ENCODE data around the gene RNF17.

DNA sequence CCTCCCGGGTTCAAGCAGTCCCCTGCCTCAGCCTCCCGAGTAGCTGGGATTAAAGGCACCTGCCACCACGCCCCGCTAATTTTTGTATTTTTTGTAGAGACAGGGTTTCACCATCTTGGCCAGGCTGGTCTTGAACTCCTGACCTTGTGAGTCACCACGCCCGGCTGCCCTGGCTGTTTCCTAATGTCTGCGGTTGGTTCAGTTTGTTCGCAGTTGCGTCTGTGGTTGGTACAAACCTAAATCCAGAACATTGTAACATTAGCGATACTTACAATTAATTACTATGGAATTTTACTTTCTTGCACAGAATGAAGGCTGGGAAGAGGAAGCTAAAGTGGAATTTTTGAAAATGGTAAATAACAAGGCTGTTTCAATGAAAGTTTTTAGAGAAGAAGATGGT lies 38.1 kb downstream of the RNF17 start:
- TF ChIP-seq POLR2A (IDR thresholded peaks at IDR 0.05; ENCODE audit: low read depth, low read length) (no peak), FOS (IDR thresholded peaks at IDR 0.05; ENCODE audit: borderline replicate concordance, insufficient read depth, low read length) (no peak), EZH2 (IDR thresholded peaks at IDR 0.05; ENCODE audit: borderline replicate concordance, low read depth, low read length, severe bottlenecking) (no peak), POLR2AphosphoS5 (IDR thresholded peaks at IDR 0.05; ENCODE audit: insufficient read depth, low read depth, low read length) (no peak)
- TF ChIP-seq, protein P1, sequence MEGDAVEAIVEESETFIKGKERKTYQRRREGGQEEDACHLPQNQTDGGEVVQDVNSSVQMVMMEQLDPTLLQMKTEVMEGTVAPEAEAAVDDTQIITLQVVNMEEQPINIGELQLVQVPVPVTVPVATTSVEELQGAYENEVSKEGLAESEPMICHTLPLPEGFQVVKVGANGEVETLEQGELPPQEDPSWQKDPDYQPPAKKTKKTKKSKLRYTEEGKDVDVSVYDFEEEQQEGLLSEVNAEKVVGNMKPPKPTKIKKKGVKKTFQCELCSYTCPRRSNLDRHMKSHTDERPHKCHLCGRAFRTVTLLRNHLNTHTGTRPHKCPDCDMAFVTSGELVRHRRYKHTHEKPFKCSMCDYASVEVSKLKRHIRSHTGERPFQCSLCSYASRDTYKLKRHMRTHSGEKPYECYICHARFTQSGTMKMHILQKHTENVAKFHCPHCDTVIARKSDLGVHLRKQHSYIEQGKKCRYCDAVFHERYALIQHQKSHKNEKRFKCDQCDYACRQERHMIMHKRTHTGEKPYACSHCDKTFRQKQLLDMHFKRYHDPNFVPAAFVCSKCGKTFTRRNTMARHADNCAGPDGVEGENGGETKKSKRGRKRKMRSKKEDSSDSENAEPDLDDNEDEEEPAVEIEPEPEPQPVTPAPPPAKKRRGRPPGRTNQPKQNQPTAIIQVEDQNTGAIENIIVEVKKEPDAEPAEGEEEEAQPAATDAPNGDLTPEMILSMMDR (IDR thresholded peaks at IDR 0.05; ENCODE audit: extremely low read depth in 1 of 2, insufficient read depth in 1 of 2, low read depth in 1 of 2, low read length in 2 of 2): no peak

Data from endothelial cell of umbilical vein (primary cell).